Ishikawa (cell line): ENCODE results near the gene MOXD1.

Experiments
- CEBPB ChIP-seq: IDR thresholded peaks from 2 replicates; pipeline ENCODE4 v1.6.1; 2012
- CREB1 ChIP-seq: IDR thresholded peaks from 2 replicates; pipeline ENCODE4 v1.6.1; 2012; ENCODE audit warnings: low read depth
- EGR1 ChIP-seq: IDR thresholded peaks from 2 replicates; pipeline ENCODE4 v1.6.1; 2012
- EP300 ChIP-seq: IDR thresholded peaks from 2 replicates; pipeline ENCODE4 v1.6.1; 2012; ENCODE audit warnings: borderline replicate concordance
- FOXM1 ChIP-seq: IDR thresholded peaks from 2 replicates; pipeline ENCODE4 v1.6.1; 2012; ENCODE audit warnings: low read depth, borderline replicate concordance
- MAX ChIP-seq: IDR thresholded peaks from 2 replicates; pipeline ENCODE4 v1.6.1; 2012
- NFIC ChIP-seq: IDR thresholded peaks from 2 replicates; pipeline ENCODE4 v1.6.1; 2012
- RAD21 ChIP-seq: IDR thresholded peaks from 2 replicates; pipeline ENCODE4 v1.6.1; 2012; ENCODE audit warnings: low read depth
- REST ChIP-seq: IDR thresholded peaks from 2 replicates; pipeline ENCODE4 v1.6.1; 2012; ENCODE audit warnings: low read depth, mild to moderate bottlenecking
- TAF1 ChIP-seq: IDR thresholded peaks from 2 replicates; pipeline ENCODE4 v1.6.1; 2012; ENCODE audit warnings: low read depth, mild to moderate bottlenecking
- TCF12 ChIP-seq: IDR thresholded peaks from 2 replicates; pipeline ENCODE4 v1.6.1; 2012; ENCODE audit warnings: low read depth
- TEAD4 ChIP-seq: IDR thresholded peaks from 2 replicates; pipeline ENCODE4 v1.6.1; 2012
- USF1 ChIP-seq: IDR thresholded peaks from 2 replicates; pipeline ENCODE4 v1.6.1; 2012
- YY1 ChIP-seq: IDR thresholded peaks from 2 replicates; pipeline ENCODE4 v1.6.1; 2012; ENCODE audit warnings: low read depth
- ZBTB7A ChIP-seq: IDR thresholded peaks from 2 replicates; pipeline ENCODE4 v1.6.1; 2012; ENCODE audit warnings: low read depth

Gene MOXD1

GRCh38 chr6:132333639-132334520 is 67.4 kb downstream of the MOXD1 start:
- TF ChIP-seq TCF12 = no peak
- TF ChIP-seq TEAD4 = no peak
- TF ChIP-seq FOXM1 = no peak
- no peak for TF ChIP-seq EGR1
- TF ChIP-seq RAD21 = no peak
- TF ChIP-seq CEBPB = no peak
- no peak for TF ChIP-seq USF1
- no peak for TF ChIP-seq CREB1
- no peak for TF ChIP-seq EP300
- TF ChIP-seq MAX = no peak
- no peak for TF ChIP-seq YY1

DNA sequence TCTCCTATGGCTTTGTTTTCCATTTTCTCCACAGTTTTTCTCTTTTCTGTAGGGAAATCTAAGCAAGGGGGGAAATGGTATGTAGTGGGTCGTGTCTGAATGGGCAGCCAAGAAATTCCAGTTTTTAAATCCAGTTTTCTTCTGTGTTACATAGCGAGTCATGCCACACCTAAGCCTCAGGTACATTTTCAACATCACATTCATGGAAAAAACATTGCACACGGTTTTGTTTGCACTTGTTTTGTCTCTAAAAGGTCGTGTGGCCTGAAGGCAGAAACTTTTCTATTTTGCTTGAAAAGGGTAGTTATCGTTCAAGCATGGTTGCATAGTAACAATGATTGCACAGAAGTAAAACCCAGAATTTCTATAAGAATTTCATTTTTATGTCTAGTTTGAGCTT is 70.5 kb downstream of the MOXD1 start:
- no peak for TF ChIP-seq EP300
- no peak for TF ChIP-seq MAX
- no peak for TF ChIP-seq TEAD4
- TF ChIP-seq NFIC = no peak
- no peak for TF ChIP-seq FOXM1
- no peak for TF ChIP-seq TCF12
- TF ChIP-seq EGR1 = no peak
- TF ChIP-seq YY1 = no peak
- no peak for TF ChIP-seq ZBTB7A
- TF ChIP-seq TAF1 = no peak

DNA sequence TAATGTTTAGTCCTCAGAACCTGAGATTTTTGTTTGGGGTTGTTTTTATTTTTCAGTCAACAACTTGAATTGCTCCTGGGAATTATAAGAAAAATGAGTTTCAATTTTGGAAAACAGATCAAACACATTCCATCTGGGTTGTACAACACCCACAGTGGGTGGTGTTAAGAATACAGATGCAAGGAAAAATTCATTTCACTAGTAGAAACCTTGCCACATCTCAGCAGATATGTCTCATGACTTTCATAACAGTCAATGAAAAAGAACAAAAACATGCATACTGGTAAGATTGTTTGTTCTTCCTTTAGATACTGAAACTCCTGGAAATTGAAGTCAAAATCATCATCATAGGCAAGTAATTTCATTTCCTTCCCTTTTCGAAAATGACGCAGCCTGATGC is 78.9 kb downstream of the MOXD1 start:
- TF ChIP-seq REST = no peak
- no peak for TF ChIP-seq EGR1
- no peak for TF ChIP-seq NFIC
- no peak for TF ChIP-seq USF1

DNA sequence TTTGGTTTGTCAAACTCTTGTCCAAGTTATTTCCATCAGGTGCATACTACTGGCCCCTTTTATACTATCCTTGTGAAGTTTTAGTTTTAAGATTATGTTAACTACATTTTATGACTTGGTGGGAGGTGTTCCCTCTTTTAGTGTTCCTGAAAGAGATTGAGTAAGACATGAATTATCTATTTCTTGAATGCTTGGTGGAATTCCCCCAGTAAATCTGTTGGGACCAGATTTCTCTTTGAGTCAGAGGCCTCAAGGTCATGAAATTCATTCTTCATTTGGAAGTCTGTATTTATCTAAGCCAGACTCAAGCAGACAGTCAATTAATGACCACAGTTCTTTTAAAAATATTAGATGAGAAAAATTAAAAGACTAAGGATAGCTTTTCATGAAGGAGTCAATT is 81.3 kb downstream of the MOXD1 start:
- no peak for TF ChIP-seq RAD21
- TF ChIP-seq TCF12 = no peak
- no peak for TF ChIP-seq FOXM1
- TF ChIP-seq NFIC = no peak
- TF ChIP-seq EP300 = no peak
- TF ChIP-seq MAX = no peak
- TF ChIP-seq USF1 = no peak
- TF ChIP-seq TEAD4 = no peak
- TF ChIP-seq EGR1 = no peak
- no peak for TF ChIP-seq TAF1
- TF ChIP-seq CREB1 = no peak
- no peak for TF ChIP-seq ZBTB7A
- TF ChIP-seq CEBPB = no peak

GRCh38 chr6:132316970-132317369 is 84.3 kb downstream of the MOXD1 start:
- TF ChIP-seq EP300 (no peak), TAF1 (no peak), TEAD4 (no peak), MAX (no peak), CEBPB (no peak), FOXM1 (no peak), NFIC (no peak), CREB1 (no peak), YY1 (no peak)

- TF ChIP-seq USF1 (no peak), REST (no peak), CEBPB (no peak)
Observed at GRCh38 chr6:132314432-132314831, 86.8 kb downstream of the MOXD1 start.
